K562 (cell line): Measurements from ENCODE around the gene SPTBN4. TPM values are rescaled to one million over a fixed set of nuclear protein-coding genes. Genes with fewer than 3 reads are reported as not detected.

Experiments
- CUX1 ChIP-seq: fragments of 200-800 bp; sonication (Bioruptor generic); IDR thresholded peaks from 2 replicates; pipeline ENCODE4 v1.6.1; 2016; ENCODE audit warnings: missing genetic modification characterization, missing compliant biosample characterization
- EP300 ChIP-seq: IDR thresholded peaks from 2 replicates; pipeline ENCODE4 v1.6.1; 2012; ENCODE audit warnings: low read length, improper control_type of control experiment
- GABPA ChIP-seq: fragments of 200-800 bp; sonication (Bioruptor generic); conservative IDR thresholded peaks from 2 replicates; pipeline ENCODE4 v1.6.1; 2016; ENCODE audit warnings: low read depth, missing genetic modification characterization, missing compliant biosample characterization
- GATAD2A ChIP-seq: fragments of 450-650 bp; IDR thresholded peaks from 2 replicates; pipeline ENCODE4 v1.6.1; 2017
- GMEB1 ChIP-seq: fragments of 250-450 bp; sonication (Bioruptor Pico); IDR thresholded peaks from 2 replicates; pipeline ENCODE4 v1.4.0; 2020; ENCODE audit warnings: mild to moderate bottlenecking
- MBD2 ChIP-seq: sonication (generic); IDR thresholded peaks from 2 replicates; pipeline ENCODE4 v1.6.1; 2016; ENCODE audit warnings: low read depth, borderline replicate concordance
- MYC ChIP-seq, 2 experiments: fragments of 250-450 bp in 1 of 2; sonication (Bioruptor Pico) in 1 of 2; IDR thresholded peaks; 2 replicates each; pipeline versions ENCODE4 v1.5.1 to v1.6.1; 2012 to 2021; ENCODE audit warnings: low read depth in 2 of 2, borderline replicate concordance in 1 of 2, improper control_type of control experiment in 1 of 2, low read length in 1 of 2, mild to moderate bottlenecking in 1 of 2, moderate library complexity in 1 of 2
- NBN ChIP-seq: fragments of 450-650 bp; IDR thresholded peaks from 2 replicates; pipeline ENCODE4 v1.6.1; 2016; ENCODE audit warnings: low read depth, mild to moderate bottlenecking
- NR2C2 ChIP-seq, 2 experiments: fragments of 200-800 bp in 1 of 2; sonication (Bioruptor generic) in 1 of 2; sonication (generic) in 1 of 2; formaldehyde crosslinking in 1 of 2; IDR thresholded peaks; 2 replicates each; pipeline versions ENCODE4 v1.6.1 to v1.8.0; 2016 to 2022; ENCODE audit warnings: mild to moderate bottlenecking in 1 of 2, missing compliant biosample characterization in 1 of 2, missing genetic modification characterization in 1 of 2, missing genetic modification reagents in 1 of 2
- RB1 ChIP-seq: fragments of 450-650 bp; IDR thresholded peaks from 2 replicates; pipeline ENCODE4 v1.6.1; 2017; ENCODE audit warnings: low read depth, mild to moderate bottlenecking
- RBFOX2 ChIP-seq: fragments of 200-400 bp; formaldehyde crosslinking; IDR thresholded peaks from 2 replicates; pipeline ENCODE4 v1.6.1; 2017; ENCODE audit warnings: low read depth, mild to moderate bottlenecking, low read length, moderate library complexity
- SLC30A9 ChIP-seq: fragments of 250-450 bp; sonication (Bioruptor Pico); IDR thresholded peaks from 2 replicates; pipeline ENCODE4 v1.8.0; 2022; ENCODE audit warnings: mild to moderate bottlenecking, moderate library complexity
- TAF7 ChIP-seq: fragments of 450-650 bp; IDR thresholded peaks from 2 replicates; pipeline ENCODE4 v1.6.1; 2016; ENCODE audit warnings: missing genetic modification characterization, missing compliant biosample characterization
- TBP ChIP-seq: optimal IDR thresholded peaks from 2 replicates; pipeline ENCODE3; 2011; ENCODE audit warnings: low read depth, low read length, improper control_type of control experiment
- TCF3 ChIP-seq: sonication (generic); formaldehyde crosslinking; IDR thresholded peaks from 2 replicates; pipeline ENCODE4 v1.4.0; 2020; ENCODE audit warnings: mild to moderate bottlenecking, missing genetic modification reagents
- XRCC3 ChIP-seq: fragments of 450-650 bp; IDR thresholded peaks from 2 replicates; pipeline ENCODE4 v1.6.1; 2017; ENCODE audit warnings: mild to moderate bottlenecking, moderate library complexity
- ZKSCAN1 ChIP-seq: fragments of 150-350 bp; IDR thresholded peaks from 2 replicates; pipeline ENCODE4 v1.6.1; 2016; ENCODE audit warnings: low read depth, low read length
- ZNF445 ChIP-seq: fragments of 250-450 bp; sonication (Bioruptor Pico); IDR thresholded peaks from 2 replicates; pipeline ENCODE4 v1.4.0; 2020; ENCODE audit warnings: low read depth, mild to moderate bottlenecking, moderate library complexity
- polyA plus RNA-seq, 8 experiments: library from polyadenylated mRNA; depleted of rRNA in 4 of 8; stranded (reverse) in 5 of 8; unstranded in 3 of 8; fragments of >200 nt; fragmentation: Nextera tagmentation in 2 of 8; fragmentation: Illumina TruSeq in 1 of 8; extraction: Ambion mirVana in 2 of 8; extraction: Trizol in 1 of 8; gene quantifications; 2 replicates each; pipeline versions ENCODE4 v1.2.1 to v1.2.3, GENCODE V29; 2011 to 2014; ENCODE audit warnings: inconsistent platforms in 1 of 8, missing spikeins in 1 of 8
- total RNA-seq, 7 experiments: library from RNA; depleted of rRNA in 6 of 7; stranded (reverse); fragments of >200 nt in 6 of 7; fragmentation: Illumina TruSeq in 2 of 7; extraction: Trizol in 2 of 7; gene quantifications; 2 replicates each; pipeline versions ENCODE4 v1.2.1 to v1.2.3, GENCODE V29; 2011 to 2021; ENCODE audit warnings: low replicate concordance in 1 of 7
- TF ChIP-seq, protein P1 (sequence below), 2 experiments: fragments of 200-800 bp in 1 of 2; sonication (Bioruptor generic) in 1 of 2; sonication (generic) in 1 of 2; formaldehyde crosslinking in 1 of 2; IDR thresholded peaks in 1 of 2; conservative IDR thresholded peaks in 1 of 2; 2 replicates each; pipeline versions ENCODE4 v1.5.0 to v1.6.1; 2016 to 2020; ENCODE audit warnings: missing compliant biosample characterization in 1 of 2, missing genetic modification characterization in 1 of 2, missing genetic modification reagents in 1 of 2

Gene SPTBN4
- total and polyA plus RNA-seq, 9 of the 15 experiments (the other 6 are each of a cell fraction or from before 2014, with no cell fraction given): 0.01 to 1.5 (median 0.86) TPM

GRCh38 chr19:40433391-40434216 lies 33.2 kb upstream of the SPTBN4 start (continued):
- TF ChIP-seq CUX1 (CRISPR knock-in tag): no peak
- TF ChIP-seq XRCC3: no peak
- 0 out of 2 replicates have a peak, but pooled peaks have one; percentile 5 for TF ChIP-seq GMEB1
- TF ChIP-seq TCF3 (CRISPR knock-in tag): no peak
- peak; percentile 82 for TF ChIP-seq TAF7 (tag)
- TF ChIP-seq SLC30A9 (CRISPR knock-in tag): no peak
- TF ChIP-seq ZKSCAN1: peak; percentile 42; the same call in 1 of the 2 replicates
- TF ChIP-seq GABPA (tag): peak; percentile 52
- TF ChIP-seq MYC (IDR thresholded peaks at IDR 0.05; ENCODE audit: low read depth, low read length): peak; percentile 79
- TF ChIP-seq MYC (CRISPR knock-in tag; IDR thresholded peaks at IDR 0.05; ENCODE audit: borderline replicate concordance, low read depth): no peak
- no peak for TF ChIP-seq ZNF445
- TF ChIP-seq NR2C2 (CRISPR knock-in tag; IDR thresholded peaks at IDR 0.05): no peak
- TF ChIP-seq NR2C2 (tag; IDR thresholded peaks at IDR 0.05): peak; percentile 54; the same call in 1 of the 2 replicates
- peak; percentile 75 for TF ChIP-seq RBFOX2
- TF ChIP-seq TBP: peak; percentile 57
- peak; percentile 96 for TF ChIP-seq RB1
- TF ChIP-seq NBN: peak; percentile 21
- TF ChIP-seq EP300: peak; percentile 35; the same call in 1 of the 2 replicates
- TF ChIP-seq GATAD2A: peak; percentile 83; the same call in 1 of the 2 replicates
- TF ChIP-seq MBD2: no peak
- TF ChIP-seq, protein P1, sequence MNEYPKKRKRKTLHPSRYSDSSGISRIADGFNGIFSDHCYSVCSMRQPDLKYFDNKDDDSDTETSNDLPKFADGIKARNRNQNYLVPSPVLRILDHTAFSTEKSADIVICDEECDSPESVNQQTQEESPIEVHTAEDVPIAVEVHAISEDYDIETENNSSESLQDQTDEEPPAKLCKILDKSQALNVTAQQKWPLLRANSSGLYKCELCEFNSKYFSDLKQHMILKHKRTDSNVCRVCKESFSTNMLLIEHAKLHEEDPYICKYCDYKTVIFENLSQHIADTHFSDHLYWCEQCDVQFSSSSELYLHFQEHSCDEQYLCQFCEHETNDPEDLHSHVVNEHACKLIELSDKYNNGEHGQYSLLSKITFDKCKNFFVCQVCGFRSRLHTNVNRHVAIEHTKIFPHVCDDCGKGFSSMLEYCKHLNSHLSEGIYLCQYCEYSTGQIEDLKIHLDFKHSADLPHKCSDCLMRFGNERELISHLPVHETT (CRISPR knock-in tag; conservative IDR thresholded peaks at IDR 0.05 in 1 of 2, IDR thresholded peaks at IDR 0.05 in 1 of 2): peak in 1 of 2 experiments; percentile 85; a peak in 2 of 4 replicates
